Limb (tissue), 2 donors: ENCODE measurements around the gene TH.

Source experiments
- DNase-seq, 2 donors: peaks; one replicate each; pipeline ENCODE4 v3.0.0-alpha.2; 2016; ENCODE audit errors: extremely low spot score in 2 of 2

TH gene

DNA sequence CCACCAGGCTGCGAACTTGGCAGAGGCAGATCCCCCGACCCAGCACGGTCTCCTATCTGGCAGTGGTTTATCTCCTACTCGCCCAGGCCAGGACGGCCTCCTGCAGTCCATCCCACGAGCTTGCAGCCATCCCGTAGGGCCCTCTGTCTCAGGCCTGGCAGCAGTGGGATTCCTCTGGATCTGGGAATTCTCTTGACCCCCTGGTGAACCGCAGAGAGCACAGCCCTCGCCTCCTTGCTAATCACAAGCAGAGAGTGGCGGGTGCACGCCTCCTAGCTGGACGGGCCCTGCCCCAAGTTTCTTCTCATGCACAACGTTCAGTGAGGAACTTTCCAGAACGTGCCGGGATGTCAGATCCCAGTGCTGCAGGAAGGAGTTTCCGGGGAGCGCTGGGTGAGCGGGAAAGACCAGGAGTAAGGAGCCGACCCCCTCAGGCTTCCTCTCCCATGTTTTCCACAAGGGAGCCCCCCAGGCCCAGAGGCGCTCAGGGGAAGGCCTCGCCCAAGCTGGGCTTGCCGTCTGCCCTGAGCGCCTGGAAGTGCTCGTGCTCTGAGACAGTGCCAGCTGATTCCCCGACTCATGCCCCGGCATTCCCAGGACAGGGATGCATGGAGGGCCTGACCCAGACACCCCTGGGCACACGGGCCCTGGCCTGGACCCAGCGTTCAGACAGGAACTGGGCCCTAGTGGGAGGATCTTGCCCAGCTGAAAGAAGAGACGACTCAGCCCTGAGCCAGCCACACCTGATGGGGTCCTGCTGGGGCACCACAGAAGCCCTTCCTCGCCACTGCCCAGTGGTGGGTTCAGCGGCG is 57.0 kb downstream of the TH start:
- no peak for DNase-seq
